ENCODE measurements around the gene AKAP17A.
"Not testable (repeated sequence)": the region's sequence is repeated elsewhere in the genome, so short reads cannot be mapped to it uniquely, and the experiment has no call there.

Gene AKAP17A

GRCh38 chrX:1558761-1559468 lies 32.5 kb upstream of the AKAP17A start:
- no peak for DNase-seq (ENCODE audit: low read depth, low spot score)
- peaks cover 2% of the 10 kb centered on the region for H3K9me3 ChIP-seq (ENCODE audit: control insufficient read depth, insufficient read depth, low read length)
- WGBS (ENCODE audit: insufficient coverage, insufficient read length) = no CpG with 5 or more reads among the region's 13 CpGs
- no peaks in the 10 kb centered on the region for H3K36me3 ChIP-seq (ENCODE audit: control insufficient read depth, insufficient read depth, low read length)
- H3K4me1 ChIP-seq (ENCODE audit: control insufficient read depth, insufficient read depth, low read length) = peaks cover 1% of the 10 kb centered on the region; the same call in 1 of the 2 replicates
- no peak overlapping the region for H3K4me3 ChIP-seq (ENCODE audit: low read length)
- H3K27ac ChIP-seq (ENCODE audit: low read length) = no peak overlapping the region
- H3K27me3 ChIP-seq (ENCODE audit: control insufficient read depth, insufficient read depth, low read length) = no peaks in the 10 kb centered on the region

DNA sequence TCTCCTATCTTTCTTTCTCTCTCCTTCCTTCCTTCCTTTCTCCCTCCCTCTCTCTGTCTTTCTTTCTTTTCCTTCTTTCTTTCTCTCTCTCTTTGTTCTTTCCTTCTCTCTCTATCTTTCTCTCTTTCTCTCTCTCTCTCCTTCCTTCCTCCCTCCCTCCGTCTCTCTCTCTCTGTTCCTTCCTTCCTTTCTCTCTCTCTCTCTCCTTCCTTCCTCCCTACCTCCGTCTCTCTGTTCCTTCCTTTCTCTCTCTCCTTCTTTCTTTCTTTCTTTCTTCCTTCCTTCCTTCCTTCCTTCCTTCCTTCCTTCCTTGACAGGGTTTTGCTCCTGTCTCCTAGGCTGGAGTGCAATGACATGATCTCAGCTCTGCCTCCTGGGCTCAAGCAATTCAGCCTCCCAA lies 30.2 kb upstream of the AKAP17A start:
- no peaks in the 10 kb centered on the region for H3K36me3 ChIP-seq (ENCODE audit: control insufficient read depth, insufficient read depth, low read length)
- no peaks in the 10 kb centered on the region for H3K4me1 ChIP-seq (ENCODE audit: control insufficient read depth, insufficient read depth, low read length)
- no CpG with 5 or more reads among the region's 2 CpGs for WGBS (ENCODE audit: insufficient coverage, insufficient read length)
- H3K27ac ChIP-seq (ENCODE audit: low read length) = no peak overlapping the region
- DNase-seq (ENCODE audit: low read depth, low spot score) = no peak
- no peaks in the 10 kb centered on the region for H3K9me3 ChIP-seq (ENCODE audit: control insufficient read depth, insufficient read depth, low read length)
- H3K4me3 ChIP-seq (ENCODE audit: low read length) = no peak overlapping the region
- H3K27me3 ChIP-seq (ENCODE audit: control insufficient read depth, insufficient read depth, low read length) = no peaks in the 10 kb centered on the region

GRCh38 chrX:1564077-1564476 lies 27.3 kb upstream of the AKAP17A start:
- no CpG with 5 or more reads among the region's 7 CpGs for WGBS (ENCODE audit: insufficient coverage, insufficient read length)

GRCh38 chrX:1564750-1565683 lies 26.4 kb upstream of the AKAP17A start:
- Histone ChIP-seq H3K36me3 (ENCODE audit: control insufficient read depth, insufficient read depth, low read length) (no peaks in the 10 kb centered on the region), H3K9me3 (ENCODE audit: control insufficient read depth, insufficient read depth, low read length) (no peaks in the 10 kb centered on the region), H3K27ac (ENCODE audit: low read length) (no peak overlapping the region), H3K27me3 (ENCODE audit: control insufficient read depth, insufficient read depth, low read length) (no peaks in the 10 kb centered on the region), H3K4me3 (ENCODE audit: low read length) (no peak overlapping the region), H3K4me1 (ENCODE audit: control insufficient read depth, insufficient read depth, low read length) (no peaks in the 10 kb centered on the region)
- DNase-seq (ENCODE audit: low read depth, low spot score) = no peak
- WGBS (ENCODE audit: insufficient coverage, insufficient read length) = no CpG with 5 or more reads among the region's 10 CpGs

More at GRCh38 chrX:1564077-1564476, 27.3 kb upstream of the AKAP17A start:
- not testable (repeated sequence) for H3K9me3 ChIP-seq (ENCODE audit: control insufficient read depth, insufficient read depth, low read length); H3K27me3 ChIP-seq (ENCODE audit: control insufficient read depth, insufficient read depth, low read length); DNase-seq (ENCODE audit: low read depth, low spot score); H3K36me3 ChIP-seq (ENCODE audit: control insufficient read depth, insufficient read depth, low read length); H3K4me1 ChIP-seq (ENCODE audit: control insufficient read depth, insufficient read depth, low read length); H3K4me3 ChIP-seq (ENCODE audit: low read length); H3K27ac ChIP-seq (ENCODE audit: low read length)

- H3K4me3 ChIP-seq (ENCODE audit: low read length); H3K4me1 ChIP-seq (ENCODE audit: control insufficient read depth, insufficient read depth, low read length): not testable (repeated sequence)
- WGBS (ENCODE audit: insufficient coverage, insufficient read length) = no CpG with 5 or more reads among the region's 19 CpGs
These were observed 17.2 kb upstream of the AKAP17A start for GRCh38 chrX:1574181-1574580.

GRCh38 chrX:1576201-1576992 lies 15.0 kb upstream of the AKAP17A start:
- Histone ChIP-seq H3K27me3 (ENCODE audit: control insufficient read depth, insufficient read depth, low read length) (no peaks in the 10 kb centered on the region), H3K27ac (ENCODE audit: low read length) (no peak overlapping the region), H3K9me3 (ENCODE audit: control insufficient read depth, insufficient read depth, low read length) (no peaks in the 10 kb centered on the region), H3K4me3 (ENCODE audit: low read length) (no peak overlapping the region), H3K36me3 (ENCODE audit: control insufficient read depth, insufficient read depth, low read length) (no peaks in the 10 kb centered on the region), H3K4me1 (ENCODE audit: control insufficient read depth, insufficient read depth, low read length) (no peaks in the 10 kb centered on the region)
- WGBS (ENCODE audit: insufficient coverage, insufficient read length) = no CpG with 5 or more reads among the region's 6 CpGs
- no peak for DNase-seq (ENCODE audit: low read depth, low spot score)

More at GRCh38 chrX:1574181-1574580, 17.2 kb upstream of the AKAP17A start:
- not testable (repeated sequence) for H3K9me3 ChIP-seq (ENCODE audit: control insufficient read depth, insufficient read depth, low read length); H3K27me3 ChIP-seq (ENCODE audit: control insufficient read depth, insufficient read depth, low read length); DNase-seq (ENCODE audit: low read depth, low spot score); H3K36me3 ChIP-seq (ENCODE audit: control insufficient read depth, insufficient read depth, low read length); H3K27ac ChIP-seq (ENCODE audit: low read length)

- no peak for DNase-seq (ENCODE audit: low read depth, low spot score)
- H3K4me1 ChIP-seq (ENCODE audit: control insufficient read depth, insufficient read depth, low read length) = no peaks in the 10 kb centered on the region
- no peaks in the 10 kb centered on the region for H3K27me3 ChIP-seq (ENCODE audit: control insufficient read depth, insufficient read depth, low read length)
- no peak overlapping the region for H3K27ac ChIP-seq (ENCODE audit: low read length)
- H3K4me3 ChIP-seq (ENCODE audit: low read length) = no peak overlapping the region
- H3K36me3 ChIP-seq (ENCODE audit: control insufficient read depth, insufficient read depth, low read length) = no peaks in the 10 kb centered on the region
- WGBS (ENCODE audit: insufficient coverage, insufficient read length) = no CpG with 5 or more reads among the region's 2 CpGs
- no peaks in the 10 kb centered on the region for H3K9me3 ChIP-seq (ENCODE audit: control insufficient read depth, insufficient read depth, low read length)
These were observed 13.6 kb upstream of the AKAP17A start for GRCh38 chrX:1577845-1578244.

DNA sequence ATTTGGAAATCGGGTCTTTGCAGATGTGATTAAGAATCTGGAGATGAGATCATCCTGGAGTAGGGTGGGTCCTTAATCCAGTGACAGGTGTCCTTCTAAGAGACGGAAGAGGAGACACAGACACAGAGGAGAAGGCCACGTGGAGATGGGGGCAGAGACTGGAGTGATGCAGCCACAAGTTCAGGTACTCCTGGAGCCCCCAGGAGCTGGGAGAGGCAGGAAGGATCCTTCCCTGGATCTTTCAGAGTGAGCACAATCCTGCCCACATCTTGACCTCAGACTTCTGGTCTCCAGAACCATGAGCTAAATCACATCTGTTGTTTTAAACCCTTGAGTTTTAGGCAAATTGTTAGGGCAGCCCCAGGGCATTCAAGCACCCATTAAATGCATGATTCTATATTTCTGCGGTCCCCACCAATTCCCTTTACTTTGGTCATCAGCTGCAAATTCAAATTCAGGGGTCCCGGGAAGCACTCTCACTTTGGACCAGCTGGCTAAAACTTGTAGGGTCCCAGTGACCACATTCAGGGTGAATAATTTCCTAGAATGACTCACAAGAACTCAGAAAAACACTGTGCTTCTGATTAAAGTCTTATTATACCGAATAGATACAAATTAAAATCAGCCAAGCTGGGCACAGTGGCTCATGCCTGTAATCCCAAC lies 12.8 kb upstream of the AKAP17A start:
- DNase-seq (ENCODE audit: low read depth, low spot score) = no peak
- no peaks in the 10 kb centered on the region for H3K4me1 ChIP-seq (ENCODE audit: control insufficient read depth, insufficient read depth, low read length)
- no peaks in the 10 kb centered on the region for H3K9me3 ChIP-seq (ENCODE audit: control insufficient read depth, insufficient read depth, low read length)
- no CpG with 5 or more reads among the region's 6 CpGs for WGBS (ENCODE audit: insufficient coverage, insufficient read length)
- no peaks in the 10 kb centered on the region for H3K27me3 ChIP-seq (ENCODE audit: control insufficient read depth, insufficient read depth, low read length)
- no peak overlapping the region for H3K4me3 ChIP-seq (ENCODE audit: low read length)
- H3K27ac ChIP-seq (ENCODE audit: low read length) = no peak overlapping the region
- no peaks in the 10 kb centered on the region for H3K36me3 ChIP-seq (ENCODE audit: control insufficient read depth, insufficient read depth, low read length)

GRCh38 chrX:1581132-1581531 lies 10.3 kb upstream of the AKAP17A start:
- WGBS (ENCODE audit: insufficient coverage, insufficient read length) = no CpG with 5 or more reads among the region's 4 CpGs
- DNase-seq (ENCODE audit: low read depth, low spot score) = peak; percentile 48
- Histone ChIP-seq H3K9me3 (ENCODE audit: control insufficient read depth, insufficient read depth, low read length) (no peaks in the 10 kb centered on the region), H3K36me3 (ENCODE audit: control insufficient read depth, insufficient read depth, low read length) (no peaks in the 10 kb centered on the region), H3K27ac (ENCODE audit: low read length) (no peak overlapping the region), H3K4me1 (ENCODE audit: control insufficient read depth, insufficient read depth, low read length) (no peaks in the 10 kb centered on the region), H3K4me3 (ENCODE audit: low read length) (no peak overlapping the region), H3K27me3 (ENCODE audit: control insufficient read depth, insufficient read depth, low read length) (no peaks in the 10 kb centered on the region)
